ENCODE results near the gene RAB11FIP3. TPM values are rescaled to one million over a fixed set of nuclear protein-coding genes. Genes with fewer than 3 reads are reported as not detected.
A peak's percentile ranks its signal among the peaks of the same experiment; 100 is the strongest.

Gene RAB11FIP3
- total and polyA plus RNA-seq, 9 of the 15 experiments (the other 6 are each of a cell fraction or from before 2014, with no cell fraction given) = 0.46 to 13.1 (median 4.3) TPM

- TF ChIP-seq, protein P1, sequence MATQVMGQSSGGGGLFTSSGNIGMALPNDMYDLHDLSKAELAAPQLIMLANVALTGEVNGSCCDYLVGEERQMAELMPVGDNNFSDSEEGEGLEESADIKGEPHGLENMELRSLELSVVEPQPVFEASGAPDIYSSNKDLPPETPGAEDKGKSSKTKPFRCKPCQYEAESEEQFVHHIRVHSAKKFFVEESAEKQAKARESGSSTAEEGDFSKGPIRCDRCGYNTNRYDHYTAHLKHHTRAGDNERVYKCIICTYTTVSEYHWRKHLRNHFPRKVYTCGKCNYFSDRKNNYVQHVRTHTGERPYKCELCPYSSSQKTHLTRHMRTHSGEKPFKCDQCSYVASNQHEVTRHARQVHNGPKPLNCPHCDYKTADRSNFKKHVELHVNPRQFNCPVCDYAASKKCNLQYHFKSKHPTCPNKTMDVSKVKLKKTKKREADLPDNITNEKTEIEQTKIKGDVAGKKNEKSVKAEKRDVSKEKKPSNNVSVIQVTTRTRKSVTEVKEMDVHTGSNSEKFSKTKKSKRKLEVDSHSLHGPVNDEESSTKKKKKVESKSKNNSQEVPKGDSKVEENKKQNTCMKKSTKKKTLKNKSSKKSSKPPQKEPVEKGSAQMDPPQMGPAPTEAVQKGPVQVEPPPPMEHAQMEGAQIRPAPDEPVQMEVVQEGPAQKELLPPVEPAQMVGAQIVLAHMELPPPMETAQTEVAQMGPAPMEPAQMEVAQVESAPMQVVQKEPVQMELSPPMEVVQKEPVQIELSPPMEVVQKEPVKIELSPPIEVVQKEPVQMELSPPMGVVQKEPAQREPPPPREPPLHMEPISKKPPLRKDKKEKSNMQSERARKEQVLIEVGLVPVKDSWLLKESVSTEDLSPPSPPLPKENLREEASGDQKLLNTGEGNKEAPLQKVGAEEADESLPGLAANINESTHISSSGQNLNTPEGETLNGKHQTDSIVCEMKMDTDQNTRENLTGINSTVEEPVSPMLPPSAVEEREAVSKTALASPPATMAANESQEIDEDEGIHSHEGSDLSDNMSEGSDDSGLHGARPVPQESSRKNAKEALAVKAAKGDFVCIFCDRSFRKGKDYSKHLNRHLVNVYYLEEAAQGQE (IDR thresholded peaks at IDR 0.05; ENCODE audit: borderline replicate concordance) = peak; percentile 68
- TF ChIP-seq, protein P1 (CRISPR knock-in tag; IDR thresholded peaks at IDR 0.05; ENCODE audit: low read depth) = no peak
- TF ChIP-seq ELF4 (CRISPR knock-in tag; IDR thresholded peaks at IDR 0.05) = no peak
- TF ChIP-seq CEBPB (tag; IDR thresholded peaks at IDR 0.05) = no peak
- no peak for TF ChIP-seq ZNF280B (CRISPR knock-in tag; IDR thresholded peaks at IDR 0.05)
- no peak for TF ChIP-seq MECOM (CRISPR knock-in tag; IDR thresholded peaks at IDR 0.05)
- no peak for TF ChIP-seq CTCF (IDR thresholded peaks at IDR 0.05 in 2 of 3, conservative IDR thresholded peaks at IDR 0.05 in 1 of 3; ENCODE audit: insufficient read depth in 2 of 3, low read depth in 1 of 3, low read length in 3 of 3)
- TF ChIP-seq SIRT6 (IDR thresholded peaks at IDR 0.05; ENCODE audit: low read depth, low read length) = no peak
- no peak for TF ChIP-seq HNRNPK (IDR thresholded peaks at IDR 0.05; ENCODE audit: low read depth, low read length, poor library complexity, severe bottlenecking)
- no peak for TF ChIP-seq XRCC5 (IDR thresholded peaks at IDR 0.05; ENCODE audit: low read depth, low read length)
- TF ChIP-seq FOS (IDR thresholded peaks at IDR 0.05; ENCODE audit: extremely low read depth, insufficient read length) = no peak
Measured at GRCh38 chr16:565419-566330, 140.2 kb downstream of the RAB11FIP3 start (continued).

Data from K562 (cell line).